CD4-positive, alpha-beta T cell treated with Interleukin-6 at 100 ng/mL for 8 hours (primary cell): Measurements from ENCODE around the gene SRSF1.
"Not testable (repeated sequence)": the region's sequence is repeated elsewhere in the genome, so short reads cannot be mapped to it uniquely, and the experiment has no call there.

Experiments used
- DNase-seq: peaks from one replicate; pipeline ENCODE4 v3.0.0-alpha.2; 2020; ENCODE audit warnings: mixed read lengths, low spot score

SRSF1 gene

GRCh38 chr17:57965521-57966160 is 41.4 kb downstream of the SRSF1 start:
- no peak for DNase-seq

- DNase-seq: no peak
Measured at GRCh38 chr17:57963149-57963511, 43.9 kb downstream of the SRSF1 start.

GRCh38 chr17:57962279-57963148 is 44.5 kb downstream of the SRSF1 start:
- no peak for DNase-seq

GRCh38 chr17:57959929-57960328 is 47.1 kb downstream of the SRSF1 start:
- no peak for DNase-seq

- not testable (repeated sequence) for DNase-seq
Measured at GRCh38 chr17:57958391-57958790, 48.7 kb downstream of the SRSF1 start.

GRCh38 chr17:57957886-57958285 is 49.2 kb downstream of the SRSF1 start:
- no peak for DNase-seq

GRCh38 chr17:57957120-57957850 is 49.8 kb downstream of the SRSF1 start:
- no peak for DNase-seq

GRCh38 chr17:57956291-57957119 is 50.5 kb downstream of the SRSF1 start:
- DNase-seq: peak; percentile 33

- peak; percentile 47 for DNase-seq
Measured at GRCh38 chr17:57955183-57955931, 51.7 kb downstream of the SRSF1 start, which contains the start of gene CUEDC1. CUEDC1 (minus strand) TSS chr17:57955412; CDS start chr17:57885564, 69,848 bp downstream.

- no peak for DNase-seq
Measured at GRCh38 chr17:57954397-57955182, 52.5 kb downstream of the SRSF1 start.

GRCh38 chr17:57953705-57954396 is 53.2 kb downstream of the SRSF1 start:
- DNase-seq: no peak
